CD8-positive, alpha-beta memory T cell (primary cell): ENCODE measurements around the gene NPLOC4. TPM values are rescaled to one million over a fixed set of nuclear protein-coding genes. Genes with fewer than 3 reads are reported as not detected.

Experiments used
- CTCF ChIA-PET: fragments of 350-600 bp; sonication (Branson Sonifier 250); formaldehyde crosslinking; loops from one replicate; lab custom pipeline; 2021; ENCODE audit warnings: antibody characterized with exemption; lab: Charles Lee
- POLR2A ChIA-PET: fragments of 350-600 bp; sonication (Branson Sonifier 250); formaldehyde crosslinking; loops from one replicate; lab custom pipeline; 2021; ENCODE audit warnings: antibody characterized with exemption; lab: Charles Lee
- DNase-seq, 5 donors: peaks; one replicate each; pipeline versions ENCODE4 v3.0.0 to v3.0.0-alpha.2; 2020 to 2022; ENCODE audit warnings: mixed read lengths in 1 of 5
- H3K27ac ChIP-seq: one replicate; pipeline ENCODE4 v1.7.0; 2013; ENCODE audit warnings: low read depth, mild to moderate bottlenecking, low read length, moderate library complexity
- H3K27me3 ChIP-seq: 2 replicates; pipeline ENCODE4 v1.7.0; 2013; ENCODE audit warnings: low read length, mild to moderate bottlenecking; ENCODE audit not compliant: insufficient read depth, poor library complexity, severe bottlenecking
- H3K36me3 ChIP-seq: 2 replicates; pipeline ENCODE4 v1.7.0; 2013; ENCODE audit warnings: mild to moderate bottlenecking, low read length, moderate library complexity; ENCODE audit not compliant: insufficient read depth
- H3K4me1 ChIP-seq: 2 replicates; pipeline ENCODE4 v1.7.0; 2013; ENCODE audit warnings: mild to moderate bottlenecking, low read length, moderate library complexity; ENCODE audit not compliant: insufficient read depth
- H3K4me3 ChIP-seq: 2 replicates; pipeline ENCODE4 v1.7.0; 2013; ENCODE audit warnings: mild to moderate bottlenecking, low read length
- H3K9me3 ChIP-seq: 2 replicates; pipeline ENCODE4 v1.7.0; 2013; ENCODE audit warnings: mild to moderate bottlenecking, low read length
- H3K27ac Mint-ChIP-seq, 8 donors: one replicate each; pipeline ENCODE4 v1.8.0; 2020 to 2021; ENCODE audit warnings: mixed read lengths in 8 of 8, mild to moderate bottlenecking in 6 of 8, inconsistent platforms in 3 of 8, moderate library complexity in 3 of 8
- H3K27me3 Mint-ChIP-seq, 2 donors: one replicate each; pipeline ENCODE4 v1.8.0; 2020 to 2021; ENCODE audit warnings: mixed read lengths in 2 of 2, mild to moderate bottlenecking in 1 of 2, moderate library complexity in 1 of 2
- H3K36me3 Mint-ChIP-seq, 3 donors: one replicate each; pipeline ENCODE4 v1.8.0; 2020 to 2021; ENCODE audit warnings: mixed read lengths in 3 of 3, inconsistent platforms in 1 of 3, mild to moderate bottlenecking in 1 of 3
- H3K4me1 Mint-ChIP-seq, 3 donors: one replicate each; pipeline ENCODE4 v1.8.0; 2020 to 2021; ENCODE audit warnings: mixed read lengths in 3 of 3, inconsistent platforms in 1 of 3, mild to moderate bottlenecking in 1 of 3
- H3K4me3 Mint-ChIP-seq, 7 donors: one replicate each; pipeline ENCODE4 v1.8.0; 2020 to 2021; ENCODE audit warnings: mixed read lengths in 7 of 7, mild to moderate bottlenecking in 6 of 7, moderate library complexity in 4 of 7, inconsistent platforms in 2 of 7
- H3K9me3 Mint-ChIP-seq, 5 donors: one replicate each; pipeline ENCODE4 v1.8.0; 2020 to 2022; ENCODE audit warnings: mixed read lengths in 5 of 5, mild to moderate bottlenecking in 3 of 5, moderate library complexity in 2 of 5, inconsistent platforms in 1 of 5
- polyA plus RNA-seq: library from polyadenylated mRNA; unstranded; fragments of 300-500 nt; fragmentation: Illumina TruSeq; gene quantifications from one replicate; pipeline ENCODE4 v1.2.3, GENCODE V29; 2021
- total RNA-seq, 2 experiments: library from RNA; stranded (reverse); gene quantifications; one replicate each; pipeline ENCODE4 v1.2.3, GENCODE V29; 2021

The NPLOC4 gene
- total and polyA plus RNA-seq, 3 experiments from 2014 or later: 63.1 to 126 (median 125) TPM

GRCh38 chr17:81539961-81540675 is 96.8 kb downstream of the NPLOC4 start:
- H3K4me3 Mint-ChIP-seq: no peak overlapping the region
- H3K9me3 Mint-ChIP-seq: no peaks in the 10 kb centered on the region
- H3K4me3 ChIP-seq: no peak overlapping the region
- no peaks in the 10 kb centered on the region for H3K4me1 ChIP-seq
- H3K9me3 ChIP-seq: no peaks in the 10 kb centered on the region
- H3K4me1 Mint-ChIP-seq: peaks cover 0 to 1% (median 0%) of the 10 kb centered on the region in 3 donors
- no peak overlapping the region for H3K27ac Mint-ChIP-seq
- CTCF ChIA-PET: no interaction called here
- H3K27me3 Mint-ChIP-seq: peaks cover 5 to 17% of the 10 kb centered on the region in 2 donors
- no peaks in the 10 kb centered on the region for H3K27me3 ChIP-seq
- no peak overlapping the region for H3K27ac ChIP-seq
- DNase-seq: no peak
- H3K36me3 ChIP-seq: no peaks in the 10 kb centered on the region
- H3K36me3 Mint-ChIP-seq: peaks cover 0 to 44% (median 2%) of the 10 kb centered on the region in 3 donors
- POLR2A ChIA-PET: no interaction called here

GRCh38 chr17:81539571-81539900 is 97.4 kb downstream of the NPLOC4 start:
- Mint-ChIP-seq H3K27ac (no peak overlapping the region), H3K27me3 (peaks cover 5 to 18% of the 10 kb centered on the region in 2 donors), H3K4me1 (peaks cover 0 to 1% (median 0%) of the 10 kb centered on the region in 3 donors), H3K36me3 (peaks cover 0 to 42% (median 2%) of the 10 kb centered on the region in 3 donors), H3K4me3 (no peak overlapping the region), H3K9me3 (no peaks in the 10 kb centered on the region)
- no peak for DNase-seq
- no peaks in the 10 kb centered on the region for H3K9me3 ChIP-seq
- H3K4me1 ChIP-seq: no peaks in the 10 kb centered on the region
- POLR2A ChIA-PET: no interaction called here
- CTCF ChIA-PET: no interaction called here
- no peak overlapping the region for H3K4me3 ChIP-seq
- no peaks in the 10 kb centered on the region for H3K36me3 ChIP-seq
- peaks cover 1% of the 10 kb centered on the region for H3K27me3 ChIP-seq
- H3K27ac ChIP-seq: no peak overlapping the region

GRCh38 chr17:81538651-81539570 is 98.0 kb downstream of the NPLOC4 start:
- Mint-ChIP-seq H3K4me3 (no peak overlapping the region), H3K27me3 (peaks cover 5 to 20% of the 10 kb centered on the region in 2 donors), H3K27ac (no peak overlapping the region), H3K9me3 (no peaks in the 10 kb centered on the region), H3K4me1 (peaks cover 0 to 1% (median 0%) of the 10 kb centered on the region in 3 donors), H3K36me3 (peaks cover 0 to 37% (median 2%) of the 10 kb centered on the region in 3 donors)
- POLR2A ChIA-PET: no interaction called here
- no peak for DNase-seq
- Histone ChIP-seq H3K4me1 (no peaks in the 10 kb centered on the region), H3K27ac (no peak overlapping the region), H3K36me3 (no peaks in the 10 kb centered on the region), H3K27me3 (peaks cover 6% of the 10 kb centered on the region), H3K9me3 (no peaks in the 10 kb centered on the region), H3K4me3 (no peak overlapping the region)
- CTCF ChIA-PET: no interaction called here

- Histone ChIP-seq H3K27me3 (peaks cover 6% of the 10 kb centered on the region), H3K4me3 (no peak overlapping the region), H3K27ac (no peak overlapping the region), H3K36me3 (no peaks in the 10 kb centered on the region), H3K9me3 (no peaks in the 10 kb centered on the region), H3K4me1 (no peaks in the 10 kb centered on the region)
- DNase-seq: no peak
- Mint-ChIP-seq H3K9me3 (no peaks in the 10 kb centered on the region), H3K27me3 (peaks cover 5 to 20% of the 10 kb centered on the region in 2 donors), H3K36me3 (peaks cover 0 to 29% (median 2%) of the 10 kb centered on the region in 3 donors), H3K4me1 (peaks cover 0 to 1% (median 0%) of the 10 kb centered on the region in 3 donors), H3K4me3 (peak overlapping the region in 1 of 7 donors; percentile 52), H3K27ac (no peak overlapping the region)
- ChIA-PET CTCF (interaction anchor here (1.1 kb wide), 1 partner anchor 19 kb away, joined by 4 read pairs; no protein-coding TSS in a partner anchor), POLR2A (no interaction called here)
Measured at GRCh38 chr17:81537856-81538555, 98.9 kb downstream of the NPLOC4 start.

- H3K27ac Mint-ChIP-seq: no peak overlapping the region
- ChIA-PET POLR2A (no interaction called here), CTCF (interaction anchor here (1.1 kb wide), 1 partner anchor 19 kb away, joined by 4 read pairs; no protein-coding TSS in a partner anchor)
- no peaks in the 10 kb centered on the region for H3K9me3 ChIP-seq
- no peaks in the 10 kb centered on the region for H3K36me3 ChIP-seq
- no peaks in the 10 kb centered on the region for H3K4me1 ChIP-seq
- H3K4me3 ChIP-seq: no peak overlapping the region
- peak in 1 of 5 donors; percentile 29 for DNase-seq
- peaks cover 6% of the 10 kb centered on the region for H3K27me3 ChIP-seq
- H3K36me3 Mint-ChIP-seq: peaks cover 0 to 23% (median 2%) of the 10 kb centered on the region in 3 donors
- peaks cover 0 to 1% (median 0%) of the 10 kb centered on the region in 3 donors for H3K4me1 Mint-ChIP-seq
- H3K9me3 Mint-ChIP-seq: no peaks in the 10 kb centered on the region
- no peak overlapping the region for H3K27ac ChIP-seq
- H3K4me3 Mint-ChIP-seq: no peak overlapping the region
- H3K27me3 Mint-ChIP-seq: peaks cover 5 to 20% of the 10 kb centered on the region in 2 donors
Measured at GRCh38 chr17:81537343-81537855, 99.5 kb downstream of the NPLOC4 start.

- Histone ChIP-seq H3K4me1 (no peaks in the 10 kb centered on the region), H3K27ac (no peak overlapping the region), H3K9me3 (no peaks in the 10 kb centered on the region), H3K36me3 (no peaks in the 10 kb centered on the region), H3K4me3 (no peak overlapping the region), H3K27me3 (peaks cover 6% of the 10 kb centered on the region)
- Mint-ChIP-seq H3K4me3 (no peak overlapping the region), H3K36me3 (peaks cover 0 to 18% (median 2%) of the 10 kb centered on the region in 3 donors), H3K27ac (peak overlapping the region in 1 of 8 donors; percentile 39), H3K27me3 (peaks cover 5 to 20% of the 10 kb centered on the region in 2 donors), H3K9me3 (no peaks in the 10 kb centered on the region), H3K4me1 (peaks cover 0 to 1% (median 0%) of the 10 kb centered on the region in 3 donors)
- ChIA-PET POLR2A (interaction anchor here (0.8 kb wide), 1 partner anchor 17 kb away, joined by 3 read pairs; no protein-coding TSS in a partner anchor), CTCF (interaction anchor here (1.1 kb wide), 1 partner anchor 18 kb away, joined by 4 read pairs; no protein-coding TSS in a partner anchor)
- no peak for DNase-seq
Measured at GRCh38 chr17:81536299-81537290, 100.3 kb downstream of the NPLOC4 start.
